Skeletal muscle cell (primary cell): ENCODE measurements around the gene TMEM198.
A peak's percentile ranks its signal among the peaks of the same experiment; 100 is the strongest.

Experiments
- DNase-seq: peaks from one replicate; pipeline ENCODE4 v3.0.0-alpha.2; 2010; ENCODE audit warnings: low read depth
- H3K4me3 ChIP-seq: 2 replicates; pipeline ENCODE4 v1.5.1; 2011; ENCODE audit warnings: low read depth, mild to moderate bottlenecking, control low read depth, low read length, moderate library complexity

The TMEM198 gene

DNA sequence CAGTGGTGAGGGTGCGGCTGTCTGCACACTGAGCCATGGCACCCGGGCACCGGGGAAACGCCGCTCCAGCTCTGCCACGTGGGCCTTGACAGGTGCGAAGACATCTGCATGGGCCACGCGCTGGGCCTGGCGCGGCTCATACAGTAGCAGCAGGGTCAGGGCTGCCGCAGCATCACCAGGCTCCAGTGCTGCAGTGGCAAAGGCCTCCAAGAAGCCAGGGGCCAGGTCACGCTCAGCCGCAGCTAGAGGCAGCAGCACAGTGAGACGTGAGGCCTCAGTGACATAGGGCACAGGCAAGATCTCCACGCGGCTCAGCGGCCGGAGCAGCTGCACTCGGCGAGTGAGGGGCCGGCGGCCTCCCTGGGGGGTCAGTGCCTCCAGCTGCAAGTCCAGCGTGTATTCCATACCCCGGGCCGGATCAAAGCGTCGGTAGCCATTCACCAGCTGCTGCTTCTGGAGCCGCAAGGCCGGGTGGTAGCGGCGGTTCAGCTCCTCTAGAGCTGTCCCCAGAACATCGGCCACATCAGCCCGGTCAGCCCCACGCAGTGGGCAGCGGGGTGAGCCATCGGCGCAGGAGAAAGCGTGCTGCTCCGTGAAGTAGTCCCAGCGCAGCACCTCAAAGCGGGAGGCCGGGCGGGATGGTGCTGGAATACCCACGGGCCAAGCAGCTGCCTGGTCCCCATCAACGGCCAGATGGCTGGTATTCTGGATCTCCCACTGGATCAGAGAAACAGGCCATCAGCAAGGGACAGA, 3.7 kb upstream of the TMEM198 start:
- no peak overlapping the region for H3K4me3 ChIP-seq
- no peak for DNase-seq

- DNase-seq = no peak
- H3K4me3 ChIP-seq = no peak overlapping the region
Measured at GRCh38 chr2:219540784-219541504, 2.9 kb upstream of the TMEM198 start.

DNA sequence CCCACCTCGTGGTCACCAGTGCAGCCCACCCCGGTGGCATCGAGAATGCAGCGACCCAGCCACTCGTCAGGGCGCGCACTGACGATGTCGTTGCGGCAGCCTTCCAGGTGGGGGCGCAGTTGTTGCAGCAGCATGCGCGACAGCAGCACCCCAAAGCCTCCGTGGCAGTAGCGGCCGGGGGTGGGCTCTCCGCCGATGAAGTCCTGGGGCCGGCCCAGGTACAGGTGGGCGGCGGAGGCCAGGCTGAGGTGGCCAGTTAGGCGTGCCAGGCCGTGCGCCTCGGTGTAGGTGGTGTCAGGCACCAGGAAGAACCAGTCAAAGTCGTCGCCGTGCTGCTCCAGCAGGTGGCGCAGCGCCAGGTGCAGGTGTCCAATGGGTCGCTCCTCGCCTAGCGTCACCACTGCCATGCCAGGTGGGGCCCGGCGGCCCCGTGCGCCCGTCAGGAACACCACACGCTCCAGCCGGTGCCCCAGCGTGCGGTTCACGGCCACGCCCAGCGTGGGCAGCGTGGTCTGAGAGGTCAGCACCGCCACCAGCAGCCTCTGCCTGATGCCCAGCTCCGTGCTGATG, 2.1 kb upstream of the TMEM198 start:
- H3K4me3 ChIP-seq = peak overlapping the region; percentile 88
- no peak for DNase-seq

DNA sequence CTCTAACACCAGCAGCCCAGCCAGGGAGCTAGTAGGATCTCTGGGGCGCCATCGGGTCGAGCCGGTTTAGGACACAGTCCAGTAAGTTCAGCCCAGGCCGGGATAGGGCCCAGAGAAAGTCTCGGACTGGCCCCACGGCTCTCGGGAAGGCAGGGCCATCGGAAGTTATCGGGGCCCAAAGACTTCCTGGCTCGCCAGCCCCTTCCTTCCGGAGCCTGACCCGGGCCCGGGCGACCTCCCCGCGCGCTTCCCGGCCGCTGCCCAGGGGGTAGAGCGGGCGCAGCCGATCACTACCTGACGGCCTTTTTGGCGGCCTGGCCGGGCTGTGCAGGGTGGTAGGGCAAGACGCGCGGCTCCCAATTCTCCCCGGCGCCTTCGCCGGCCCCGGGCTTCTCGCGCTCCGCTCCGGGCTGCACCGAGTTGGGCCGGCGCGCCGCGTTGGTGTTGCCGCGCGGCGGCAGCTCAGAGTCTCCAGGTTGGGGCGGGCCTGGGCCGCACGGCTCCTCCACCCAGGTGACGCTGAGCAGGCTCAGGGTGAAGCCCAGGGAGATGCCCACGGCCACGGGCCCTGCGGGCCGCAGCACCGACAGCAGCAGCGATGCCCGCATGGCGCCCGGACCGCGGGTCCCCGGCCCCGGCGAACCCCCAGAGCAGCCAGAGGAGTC, 765 bp upstream of the TMEM198 start:
- peak overlapping the region; percentile 88 for H3K4me3 ChIP-seq
- DNase-seq = no peak

DNA sequence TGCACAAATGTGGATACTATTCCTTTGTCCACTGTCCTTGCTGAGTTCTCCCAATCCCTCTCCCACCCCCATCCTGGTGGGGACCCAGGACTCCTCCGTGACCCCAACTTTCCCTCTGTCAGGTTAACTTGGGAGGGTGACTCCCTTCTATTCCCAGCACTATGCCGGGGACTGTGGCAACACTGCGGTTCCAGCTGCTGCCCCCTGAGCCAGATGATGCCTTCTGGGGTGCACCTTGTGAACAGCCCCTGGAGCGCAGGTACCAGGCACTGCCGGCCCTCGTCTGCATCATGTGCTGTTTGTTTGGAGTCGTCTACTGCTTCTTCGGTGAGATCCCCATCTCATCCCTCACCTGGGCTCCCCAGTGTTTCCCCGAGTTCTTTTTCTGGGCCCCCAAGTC, 739 bp downstream of the TMEM198 start:
- H3K4me3 ChIP-seq = peak overlapping the region; percentile 88
- DNase-seq = no peak

DNA sequence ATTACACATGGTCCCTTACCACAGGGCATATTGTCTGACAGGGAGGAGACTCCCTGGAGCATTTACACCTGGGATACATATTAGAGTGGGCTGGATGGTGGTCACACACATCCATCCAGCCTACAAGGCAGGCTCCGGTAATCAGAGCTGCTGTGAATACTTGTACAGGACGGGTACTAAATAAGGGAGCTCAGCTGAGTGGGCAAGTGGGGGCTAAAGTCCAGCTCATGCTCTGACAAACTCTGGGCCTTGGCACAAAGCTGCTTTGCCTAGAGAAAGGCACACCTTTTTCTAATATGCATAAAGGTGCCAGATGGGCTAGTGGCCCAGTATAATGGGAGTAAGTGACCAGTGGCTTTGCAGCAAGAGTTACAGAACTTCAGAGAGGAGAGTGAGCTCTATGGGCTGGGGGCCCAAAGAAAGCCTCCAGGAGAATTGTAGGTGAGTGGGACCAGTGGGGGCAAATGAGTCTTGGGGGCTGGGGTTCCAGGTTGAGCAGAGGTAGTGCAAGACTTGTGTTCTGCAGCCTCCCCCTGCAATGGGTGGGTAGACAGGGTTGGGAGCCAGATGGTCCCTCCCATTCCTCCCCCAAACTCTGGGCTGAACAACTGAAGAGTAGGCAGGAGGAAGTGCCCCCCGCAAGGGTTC, 1.6 kb downstream of the TMEM198 start:
- DNase-seq = no peak
- no peak overlapping the region for H3K4me3 ChIP-seq

DNA sequence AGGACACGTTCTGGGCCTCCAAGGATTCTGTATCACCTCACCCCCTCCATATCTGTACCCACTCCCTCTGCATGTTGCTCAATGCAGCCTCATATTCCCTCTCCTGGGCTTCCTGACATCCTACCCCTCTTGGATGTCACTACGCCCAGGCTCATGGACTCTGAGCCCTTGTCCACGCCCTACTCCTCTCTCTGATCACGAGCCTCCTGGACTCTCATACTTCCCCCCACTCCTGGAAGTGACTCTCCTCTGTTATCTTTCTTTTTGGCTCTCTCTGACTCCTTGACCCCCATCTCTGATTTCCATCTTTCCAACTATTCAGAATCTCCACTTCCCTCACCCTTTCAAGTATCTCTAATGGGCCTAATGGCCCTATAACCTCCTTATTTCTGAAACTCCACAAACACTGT, 2.1 kb downstream of the TMEM198 start:
- no peak for DNase-seq
- H3K4me3 ChIP-seq = no peak overlapping the region

DNA sequence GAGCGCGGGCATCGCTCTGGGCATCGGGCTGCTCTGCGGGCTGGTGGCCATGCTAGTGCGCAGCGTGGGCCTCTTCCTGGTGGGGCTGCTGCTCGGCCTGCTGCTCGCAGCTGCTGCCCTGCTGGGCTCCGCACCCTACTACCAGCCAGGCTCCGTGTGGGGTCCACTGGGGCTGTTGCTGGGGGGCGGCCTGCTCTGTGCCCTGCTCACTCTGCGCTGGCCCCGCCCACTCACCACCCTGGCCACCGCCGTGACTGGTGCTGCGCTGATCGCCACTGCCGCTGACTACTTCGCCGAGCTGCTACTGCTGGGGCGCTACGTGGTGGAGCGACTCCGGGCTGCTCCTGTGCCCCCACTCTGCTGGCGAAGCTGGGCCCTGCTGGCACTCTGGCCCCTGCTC, 3.8 kb downstream of the TMEM198 start:
- no peak for DNase-seq
- H3K4me3 ChIP-seq = no peak overlapping the region

DNA sequence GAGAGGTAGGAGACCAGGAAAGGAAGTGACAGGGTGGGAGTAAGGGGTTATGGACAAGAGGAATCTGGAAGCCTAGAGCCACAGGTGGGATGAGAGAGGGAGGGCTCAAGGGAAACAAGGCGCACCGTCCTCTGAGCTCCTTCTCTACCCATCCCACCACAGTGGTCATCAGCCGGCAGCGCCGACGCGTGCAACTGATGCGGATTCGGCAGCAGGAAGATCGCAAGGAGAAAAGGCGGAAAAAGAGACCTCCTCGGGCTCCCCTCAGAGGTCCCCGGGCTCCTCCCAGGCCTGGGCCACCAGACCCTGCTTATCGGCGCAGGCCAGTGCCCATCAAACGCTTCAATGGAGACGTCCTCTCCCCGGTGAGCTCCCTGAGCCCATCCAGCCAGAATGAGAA, 5.2 kb downstream of the TMEM198 start:
- no peak for DNase-seq
- H3K4me3 ChIP-seq = no peak overlapping the region

DNA sequence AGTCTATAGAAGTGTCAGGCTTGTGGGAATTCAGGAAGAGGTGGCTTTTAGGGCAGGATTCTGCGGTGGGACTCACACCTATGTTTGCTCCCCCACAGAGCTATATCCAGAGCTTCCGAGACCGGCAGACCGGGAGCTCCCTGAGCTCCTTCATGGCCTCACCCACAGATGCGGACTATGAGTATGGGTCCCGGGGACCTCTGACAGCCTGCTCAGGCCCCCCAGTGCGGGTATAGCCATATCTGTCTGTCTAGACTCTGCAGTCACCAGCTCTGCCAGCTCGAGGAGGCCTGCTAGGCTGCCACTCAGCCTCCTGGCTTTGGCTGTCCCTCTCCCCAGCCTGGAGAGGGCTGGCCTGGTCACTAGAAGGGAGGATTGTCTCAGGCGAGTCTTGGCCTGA, 5.8 kb downstream of the TMEM198 start:
- H3K4me3 ChIP-seq = no peak overlapping the region
- no peak for DNase-seq

DNA sequence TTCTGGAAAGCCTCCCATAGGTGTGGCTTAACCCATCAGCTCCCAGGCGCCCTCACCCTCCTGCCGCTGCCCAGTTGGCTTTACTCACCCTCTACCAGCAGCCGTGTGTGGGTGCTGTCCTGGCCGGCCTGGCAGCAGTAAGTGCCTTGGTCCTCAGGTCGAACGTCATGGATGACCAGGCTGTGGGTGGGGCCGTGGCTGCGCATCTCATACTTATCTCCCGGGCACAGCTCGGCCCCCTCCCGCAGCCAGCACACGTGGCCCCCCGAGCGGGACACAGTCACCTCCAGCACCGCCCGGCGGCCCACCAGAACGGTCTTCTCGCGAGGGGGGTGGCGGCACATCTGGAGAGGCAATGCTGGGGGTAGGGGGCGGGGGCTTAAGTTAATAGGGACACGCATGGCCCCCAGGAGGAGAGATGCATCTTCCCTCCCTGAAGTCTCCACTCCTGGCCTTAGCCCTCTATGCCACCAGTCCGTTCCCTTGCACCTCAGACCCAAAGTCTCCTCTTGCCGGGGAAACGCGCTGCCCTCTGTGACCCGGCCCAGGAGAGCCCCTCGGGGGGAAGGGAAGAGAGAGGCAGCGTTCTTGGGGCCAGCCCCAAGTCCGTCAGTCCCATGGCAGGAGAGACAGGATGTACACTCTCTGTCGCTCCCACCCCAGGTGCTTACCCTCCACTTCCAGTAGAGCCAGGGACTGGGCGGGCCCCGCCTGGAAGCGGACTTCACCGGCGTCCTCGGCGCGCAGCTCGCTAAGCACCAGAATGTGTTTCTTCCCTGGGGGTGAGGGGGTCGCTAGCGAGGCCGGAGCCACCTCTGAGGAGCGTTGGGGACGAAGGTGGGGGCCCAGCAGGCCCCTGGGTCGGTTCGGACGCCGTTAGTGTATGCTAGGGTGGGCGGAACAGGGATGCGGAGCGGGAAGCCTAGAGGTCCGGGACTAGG, 7.9 kb downstream of the TMEM198 start:
- H3K4me3 ChIP-seq = peak overlapping the region; percentile 71
- DNase-seq = no peak

GRCh38 chr2:219552382-219553167, 8.7 kb downstream of the TMEM198 start:
- H3K4me3 ChIP-seq = peak overlapping the region; percentile 71
- DNase-seq = peak; percentile 43

DNA sequence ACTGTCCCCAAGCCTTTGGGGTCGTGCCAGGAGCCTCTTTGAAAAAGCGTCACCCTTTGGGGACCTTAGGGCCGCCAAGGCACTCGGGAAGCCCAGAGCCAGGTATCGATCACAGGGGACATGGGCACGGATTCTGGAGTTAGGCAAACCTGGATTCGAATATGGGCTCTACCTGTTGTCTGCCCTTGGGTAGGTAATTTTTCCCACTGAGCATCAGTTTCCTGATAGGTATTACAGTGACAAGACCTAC, 9.3 kb downstream of the TMEM198 start:
- no peak for DNase-seq
- H3K4me3 ChIP-seq = peak overlapping the region; percentile 71

DNA sequence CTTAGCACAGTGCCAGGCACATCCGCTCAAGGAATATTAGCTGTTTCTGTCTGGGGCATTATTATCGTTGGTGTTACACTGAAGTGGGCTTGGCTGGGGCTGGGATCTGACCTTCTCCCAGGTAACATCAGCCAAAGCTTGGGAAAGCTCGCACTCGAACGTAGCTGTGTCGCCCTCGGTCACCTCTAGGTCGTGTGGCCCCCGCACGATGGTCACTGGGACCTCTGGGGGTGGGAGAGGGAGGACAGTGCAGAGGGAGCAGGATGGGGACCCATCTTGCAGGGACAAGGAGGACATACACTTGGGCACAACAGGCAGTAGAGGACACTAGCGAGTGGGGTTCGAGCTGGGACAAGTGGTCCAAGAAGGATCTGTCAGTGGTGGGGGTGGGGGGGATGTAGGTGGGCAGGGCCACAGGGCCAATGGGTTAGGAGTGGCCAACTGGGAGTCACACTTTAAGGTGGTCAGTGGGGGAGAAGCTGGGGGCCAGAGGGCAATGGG, 9.7 kb downstream of the TMEM198 start:
- DNase-seq = no peak
- no peak overlapping the region for H3K4me3 ChIP-seq

DNA sequence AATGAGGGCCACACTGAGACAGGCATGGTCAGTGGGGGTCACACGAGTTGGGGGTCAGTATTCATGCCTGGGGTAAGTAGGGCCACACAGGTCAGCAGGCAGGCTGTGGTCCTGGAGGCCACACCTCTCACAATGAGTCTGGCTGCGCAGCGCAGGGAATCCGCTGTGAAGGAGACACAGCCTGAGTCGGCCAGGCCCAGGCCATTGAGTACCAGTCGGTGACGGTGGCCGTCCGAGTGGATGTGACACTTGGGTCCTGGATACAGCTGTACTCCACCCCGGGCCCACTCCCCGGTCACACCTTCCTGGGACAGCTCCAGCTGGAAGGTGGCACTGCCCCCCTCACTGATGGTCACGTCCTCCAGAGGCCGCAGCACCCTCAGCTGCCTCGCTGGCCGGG, 10.5 kb downstream of the TMEM198 start:
- DNase-seq = no peak
- H3K4me3 ChIP-seq = no peak overlapping the region

GRCh38 chr2:219555956-219556355, 12.1 kb downstream of the TMEM198 start:
- no peak for DNase-seq
- H3K4me3 ChIP-seq = no peak overlapping the region

DNA sequence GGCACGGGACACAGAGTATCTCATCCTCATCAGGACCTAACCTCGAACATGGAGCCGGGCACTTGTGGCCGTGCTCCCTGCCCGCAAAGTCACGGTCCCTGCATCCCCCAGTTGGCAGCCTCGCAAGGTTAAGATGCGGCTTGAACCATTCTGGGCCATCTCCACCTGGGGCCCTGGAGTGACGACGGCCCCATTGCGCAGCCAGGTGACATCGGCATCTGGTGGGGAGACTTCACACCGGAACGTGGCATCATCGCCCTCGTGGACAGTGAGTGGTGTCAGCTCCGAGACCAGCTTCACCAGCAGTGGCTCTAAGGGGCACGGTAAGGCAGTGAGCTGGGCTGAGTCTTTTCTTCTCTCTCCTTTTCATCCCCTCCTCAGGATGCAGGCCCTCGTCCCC, 12.6 kb downstream of the TMEM198 start:
- no peak for DNase-seq
- no peak overlapping the region for H3K4me3 ChIP-seq

DNA sequence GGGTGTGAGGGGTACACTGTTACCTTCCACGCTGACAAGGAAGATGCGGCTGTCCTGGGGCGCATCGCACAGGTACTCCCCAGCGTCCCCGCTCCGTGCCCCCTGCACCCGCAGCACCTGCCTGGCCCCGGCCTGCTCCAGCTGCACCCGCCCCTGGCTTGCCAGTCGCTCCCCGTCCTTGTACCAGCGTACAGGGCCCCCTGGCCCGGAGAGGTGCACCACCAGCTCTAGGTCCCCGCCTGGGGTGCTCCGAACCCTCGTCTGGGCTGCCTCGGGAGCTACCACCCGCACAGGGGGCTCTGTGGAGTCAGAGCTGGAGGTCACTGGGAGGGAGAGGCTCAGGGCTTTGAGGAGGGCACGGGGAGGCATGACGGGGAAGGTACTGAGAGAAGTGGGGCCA, 13.5 kb downstream of the TMEM198 start:
- DNase-seq = no peak
- H3K4me3 ChIP-seq = no peak overlapping the region
